GM18508 (cell line): ENCODE measurements around the gene PPP2R5C.
"Not testable (repeated sequence)": the region's sequence is repeated elsewhere in the genome, so short reads cannot be mapped to it uniquely, and the experiment has no call there.

Source experiments
- ATAC-seq: cut with Tn5 transposase; IDR thresholded peaks from one replicate; pipeline ENCODE4 v1.9.1; 2021; ENCODE audit warnings: moderate number of reproducible peaks; ENCODE audit not compliant: insufficient read depth, unreplicated experiment

PPP2R5C gene

GRCh38 chr14:101774814-101775213 lies 13.3 kb downstream of the PPP2R5C start:
- no peak for ATAC-seq

GRCh38 chr14:101775826-101776225 lies 14.3 kb downstream of the PPP2R5C start:
- no peak for ATAC-seq

- no peak for ATAC-seq
Measured at GRCh38 chr14:101776344-101776743, 14.8 kb downstream of the PPP2R5C start.

- ATAC-seq: no peak
Measured at GRCh38 chr14:101780390-101780789, 18.9 kb downstream of the PPP2R5C start.

- no peak for ATAC-seq
Measured at GRCh38 chr14:101780887-101781239, 19.4 kb downstream of the PPP2R5C start.

- no peak for ATAC-seq
Measured at GRCh38 chr14:101781240-101782061, 19.9 kb downstream of the PPP2R5C start.

GRCh38 chr14:101783260-101784016 lies 21.9 kb downstream of the PPP2R5C start:
- ATAC-seq: no peak

GRCh38 chr14:101784631-101785030 lies 23.1 kb downstream of the PPP2R5C start:
- ATAC-seq: no peak

- ATAC-seq: no peak
Measured at GRCh38 chr14:101788016-101788635, 26.6 kb downstream of the PPP2R5C start.

- no peak for ATAC-seq
Measured at GRCh38 chr14:101789222-101789621, 27.7 kb downstream of the PPP2R5C start.

GRCh38 chr14:101790232-101790631 lies 28.7 kb downstream of the PPP2R5C start:
- no peak for ATAC-seq

GRCh38 chr14:101791919-101792572 lies 30.5 kb downstream of the PPP2R5C start:
- no peak for ATAC-seq

- no peak for ATAC-seq
Measured at GRCh38 chr14:101796016-101796415, 34.5 kb downstream of the PPP2R5C start.

- ATAC-seq: no peak
Measured at GRCh38 chr14:101796479-101796878, 35.0 kb downstream of the PPP2R5C start.

- ATAC-seq: no peak
Measured at GRCh38 chr14:101797856-101798255, 36.3 kb downstream of the PPP2R5C start.

- ATAC-seq: not testable (repeated sequence)
Measured at GRCh38 chr14:101804373-101804772, 42.9 kb downstream of the PPP2R5C start.

- ATAC-seq: not testable (repeated sequence)
Measured at GRCh38 chr14:101806252-101806651, 44.7 kb downstream of the PPP2R5C start.

GRCh38 chr14:101808020-101808641 lies 46.6 kb downstream of the PPP2R5C start:
- no peak for ATAC-seq

GRCh38 chr14:101808894-101809670 lies 47.6 kb downstream of the PPP2R5C start:
- no peak for ATAC-seq
